Measurements from ENCODE around the gene GSTT2B. TPM values are rescaled to one million over a fixed set of nuclear protein-coding genes. Genes with fewer than 3 reads are reported as not detected.
"Not testable (repeated sequence)": the region's sequence is repeated elsewhere in the genome, so short reads cannot be mapped to it uniquely, and the experiment has no call there.

GSTT2B gene
- total and polyA plus RNA-seq, 2 experiments from 2014 or later, result 1.3 to 3.0 TPM

GRCh38 chr22:23926561-23926960, 34.4 kb downstream of the GSTT2B start:
- Histone ChIP-seq H3K36me3 (replicated peaks; ENCODE audit: insufficient read depth, low read depth) (no peaks in the 10 kb centered on the region), H3K27ac (no peak overlapping the region), H3K4me1 (ENCODE audit: insufficient read depth) (peaks cover 2% of the 10 kb centered on the region), H3K4me3 (no peak overlapping the region), H3K9me2 (replicated peaks; ENCODE audit: insufficient read depth) (no peaks in the 10 kb centered on the region), H3K9me3 (ENCODE audit: low read depth) (no peaks in the 10 kb centered on the region), H4K20me1 (ENCODE audit: insufficient read depth, poor library complexity, severe bottlenecking) (no peaks in the 10 kb centered on the region), H3K27me3 (no peaks in the 10 kb centered on the region), H3K4me2 (no peak overlapping the region), H3K79me2 (peaks cover 5% of the 10 kb centered on the region), H2AFZ (no peak overlapping the region)
- 83% methylated on average over 13 of the region's 14 CpGs for WGBS (ENCODE audit: low lambda C conversion rate, missing lambda C conversion rate)
- no peak for DNase-seq (ENCODE audit: low spot score)
- TF ChIP-seq EZH2 (IDR thresholded peaks at IDR 0.05; ENCODE audit: borderline replicate concordance) (no peak), EZH2phosphoT487 (IDR thresholded peaks at IDR 0.05; ENCODE audit: low read depth, severe bottlenecking, unreplicated experiment) (no peak), CTCF (IDR thresholded peaks at IDR 0.05; ENCODE audit: poor library complexity) (no peak)

GRCh38 chr22:23925020-23925606, 35.9 kb downstream of the GSTT2B start:
- Histone ChIP-seq H3K27ac (no peak overlapping the region), H2AFZ (no peak overlapping the region), H3K4me2 (no peak overlapping the region), H3K4me3 (no peak overlapping the region), H3K79me2 (no peaks in the 10 kb centered on the region), H3K27me3 (no peaks in the 10 kb centered on the region), H3K36me3 (replicated peaks; ENCODE audit: insufficient read depth, low read depth) (no peaks in the 10 kb centered on the region), H3K9me3 (ENCODE audit: low read depth) (no peaks in the 10 kb centered on the region), H3K4me1 (ENCODE audit: insufficient read depth) (peaks cover 5% of the 10 kb centered on the region), H3K9me2 (replicated peaks; ENCODE audit: insufficient read depth) (no peaks in the 10 kb centered on the region), H4K20me1 (ENCODE audit: insufficient read depth, poor library complexity, severe bottlenecking) (no peaks in the 10 kb centered on the region)
- DNase-seq (ENCODE audit: low spot score), result peak; percentile 5
- WGBS (ENCODE audit: low lambda C conversion rate, missing lambda C conversion rate), result 70% methylated on average over 6 of the region's 6 CpGs
- no peak for TF ChIP-seq CTCF (IDR thresholded peaks at IDR 0.05; ENCODE audit: poor library complexity)

- no peaks in the 10 kb centered on the region for H3K79me2 ChIP-seq
- H3K9me2 ChIP-seq (replicated peaks; ENCODE audit: insufficient read depth), result no peaks in the 10 kb centered on the region
- no peak overlapping the region for H2AFZ ChIP-seq
- no peaks in the 10 kb centered on the region for H3K36me3 ChIP-seq (replicated peaks; ENCODE audit: insufficient read depth, low read depth)
- H3K27me3 ChIP-seq, result no peaks in the 10 kb centered on the region
- H3K4me1 ChIP-seq (ENCODE audit: insufficient read depth), result peaks cover 5% of the 10 kb centered on the region
- no peaks in the 10 kb centered on the region for H3K9me3 ChIP-seq (ENCODE audit: low read depth)
- 94% methylated on average over 2 of the region's 2 CpGs for WGBS (ENCODE audit: low lambda C conversion rate, missing lambda C conversion rate)
- H3K4me3 ChIP-seq, result no peak overlapping the region
- no peak overlapping the region for H3K4me2 ChIP-seq
- peak; percentile 1 for DNase-seq (ENCODE audit: low spot score)
- no peak overlapping the region for H3K27ac ChIP-seq
- TF ChIP-seq CTCF (IDR thresholded peaks at IDR 0.05; ENCODE audit: poor library complexity) (no peak), EZH2phosphoT487 (IDR thresholded peaks at IDR 0.05; ENCODE audit: low read depth, severe bottlenecking, unreplicated experiment) (no peak), EZH2 (IDR thresholded peaks at IDR 0.05; ENCODE audit: borderline replicate concordance) (no peak)
- no peaks in the 10 kb centered on the region for H4K20me1 ChIP-seq (ENCODE audit: insufficient read depth, poor library complexity, severe bottlenecking)
These were observed 38.1 kb downstream of the GSTT2B start for GRCh38 chr22:23922921-23923320.

- not testable (repeated sequence) for H3K4me3 ChIP-seq; H4K20me1 ChIP-seq (ENCODE audit: insufficient read depth, poor library complexity, severe bottlenecking); H3K27ac ChIP-seq; H3K4me1 ChIP-seq (ENCODE audit: insufficient read depth); H3K79me2 ChIP-seq; H2AFZ ChIP-seq; H3K36me3 ChIP-seq (replicated peaks; ENCODE audit: insufficient read depth, low read depth); H3K9me2 ChIP-seq (replicated peaks; ENCODE audit: insufficient read depth); H3K27me3 ChIP-seq; H3K9me3 ChIP-seq (ENCODE audit: low read depth); H3K4me2 ChIP-seq
- WGBS (ENCODE audit: low lambda C conversion rate, missing lambda C conversion rate), result 94% methylated on average over 13 of the region's 13 CpGs
- DNase-seq (ENCODE audit: low spot score), result peak; percentile 5
These were observed 39.3 kb downstream of the GSTT2B start for GRCh38 chr22:23921586-23922201.

GRCh38 chr22:23920267-23920611, 40.8 kb downstream of the GSTT2B start:
- H3K4me1 ChIP-seq (ENCODE audit: insufficient read depth); H3K27me3 ChIP-seq; H3K36me3 ChIP-seq (replicated peaks; ENCODE audit: insufficient read depth, low read depth); H3K4me3 ChIP-seq; H3K9me2 ChIP-seq (replicated peaks; ENCODE audit: insufficient read depth); H3K79me2 ChIP-seq; H4K20me1 ChIP-seq (ENCODE audit: insufficient read depth, poor library complexity, severe bottlenecking); H2AFZ ChIP-seq; H3K9me3 ChIP-seq (ENCODE audit: low read depth); H3K4me2 ChIP-seq: not testable (repeated sequence)
- 93% methylated on average over 1 of the region's 1 CpG for WGBS (ENCODE audit: low lambda C conversion rate, missing lambda C conversion rate)
- peak overlapping the region; percentile 77 for H3K27ac ChIP-seq
- DNase-seq (ENCODE audit: low spot score), result peak; percentile 1

Data from hepatocyte (in vitro differentiated cells).